HUES6 (cell line): ENCODE data around the gene ABCA4.

Experiments used
- H3K27ac ChIP-seq: 2 replicates; pipeline ENCODE4 v1.7.0; 2013; ENCODE audit warnings: low read depth, mild to moderate bottlenecking, low read length, inconsistent platforms
- H3K27me3 ChIP-seq: 2 replicates; pipeline ENCODE4 v1.6.1; 2013; ENCODE audit warnings: low read length; ENCODE audit not compliant: control insufficient read depth, insufficient read depth
- H3K36me3 ChIP-seq: 2 replicates; pipeline ENCODE4 v1.6.1; 2013; ENCODE audit warnings: low read length; ENCODE audit not compliant: control insufficient read depth, insufficient read depth
- H3K4me1 ChIP-seq: 2 replicates; pipeline ENCODE4 v1.6.1; 2013; ENCODE audit warnings: low read length; ENCODE audit not compliant: control insufficient read depth, insufficient read depth
- H3K4me3 ChIP-seq: 2 replicates; pipeline ENCODE4 v1.5.1; 2013; ENCODE audit warnings: low read depth, low read length
- H3K9ac ChIP-seq: one replicate; pipeline ENCODE4 v1.6.1; 2013; ENCODE audit warnings: mild to moderate bottlenecking, low read length
- H3K9me3 ChIP-seq: 2 replicates; pipeline ENCODE4 v1.6.1; 2013; ENCODE audit warnings: low read depth, low read length; ENCODE audit not compliant: control insufficient read depth, insufficient read depth

The ABCA4 gene

GRCh38 chr1:93969371-93969770, 151.6 kb downstream of the ABCA4 start:
- Histone ChIP-seq H3K9ac (no peak overlapping the region), H3K36me3 (no peaks in the 10 kb centered on the region), H3K27me3 (no peaks in the 10 kb centered on the region), H3K4me3 (no peak overlapping the region), H3K27ac (no peak overlapping the region), H3K9me3 (no peaks in the 10 kb centered on the region), H3K4me1 (0 out of 2 replicates have a peak, but pooled peaks cover 4% of the 10 kb centered on the region)

- no peaks in the 10 kb centered on the region for H3K9me3 ChIP-seq
- H3K27ac ChIP-seq = no peak overlapping the region
- H3K36me3 ChIP-seq = no peaks in the 10 kb centered on the region
- no peaks in the 10 kb centered on the region for H3K27me3 ChIP-seq
- no peak overlapping the region for H3K4me3 ChIP-seq
- peaks cover 8% of the 10 kb centered on the region; the same call in 1 of the 2 replicates for H3K4me1 ChIP-seq
- no peak overlapping the region for H3K9ac ChIP-seq
Measured at GRCh38 chr1:93967306-93967705, 153.6 kb downstream of the ABCA4 start.

- no peak overlapping the region for H3K9ac ChIP-seq
- H3K27me3 ChIP-seq = no peaks in the 10 kb centered on the region
- H3K27ac ChIP-seq = no peak overlapping the region
- H3K36me3 ChIP-seq = no peaks in the 10 kb centered on the region
- no peaks in the 10 kb centered on the region for H3K9me3 ChIP-seq
- H3K4me3 ChIP-seq = no peak overlapping the region
- H3K4me1 ChIP-seq = peaks cover 8% of the 10 kb centered on the region; the same call in 1 of the 2 replicates
Measured at GRCh38 chr1:93965888-93966287, 155.1 kb downstream of the ABCA4 start.

- H3K4me3 ChIP-seq = no peak overlapping the region
- peaks cover 8% of the 10 kb centered on the region; the same call in 1 of the 2 replicates for H3K4me1 ChIP-seq
- H3K27me3 ChIP-seq = no peaks in the 10 kb centered on the region
- no peaks in the 10 kb centered on the region for H3K9me3 ChIP-seq
- no peaks in the 10 kb centered on the region for H3K36me3 ChIP-seq
- no peak overlapping the region for H3K9ac ChIP-seq
- H3K27ac ChIP-seq = no peak overlapping the region
Measured at GRCh38 chr1:93965256-93965655, 155.7 kb downstream of the ABCA4 start.

- no peak overlapping the region for H3K4me3 ChIP-seq
- H3K36me3 ChIP-seq = no peaks in the 10 kb centered on the region
- no peaks in the 10 kb centered on the region for H3K27me3 ChIP-seq
- no peak overlapping the region for H3K9ac ChIP-seq
- H3K27ac ChIP-seq = no peak overlapping the region
- no peaks in the 10 kb centered on the region for H3K9me3 ChIP-seq
- H3K4me1 ChIP-seq = peaks cover 8% of the 10 kb centered on the region; the same call in 1 of the 2 replicates
Measured at GRCh38 chr1:93964777-93965200, 156.2 kb downstream of the ABCA4 start.

- no peaks in the 10 kb centered on the region for H3K9me3 ChIP-seq
- H3K36me3 ChIP-seq = no peaks in the 10 kb centered on the region
- no peak overlapping the region for H3K9ac ChIP-seq
- no peak overlapping the region for H3K27ac ChIP-seq
- no peak overlapping the region for H3K4me3 ChIP-seq
- H3K4me1 ChIP-seq = peaks cover 8% of the 10 kb centered on the region; the same call in 1 of the 2 replicates
- H3K27me3 ChIP-seq = no peaks in the 10 kb centered on the region
Measured at GRCh38 chr1:93964096-93964776, 156.7 kb downstream of the ABCA4 start.

- peaks cover 8% of the 10 kb centered on the region; the same call in 1 of the 2 replicates for H3K4me1 ChIP-seq
- H3K9me3 ChIP-seq = no peaks in the 10 kb centered on the region
- H3K36me3 ChIP-seq = no peaks in the 10 kb centered on the region
- no peak overlapping the region for H3K9ac ChIP-seq
- no peak overlapping the region for H3K27ac ChIP-seq
- H3K27me3 ChIP-seq = no peaks in the 10 kb centered on the region
- H3K4me3 ChIP-seq = no peak overlapping the region
Measured at GRCh38 chr1:93963585-93963984, 157.4 kb downstream of the ABCA4 start.

DNA sequence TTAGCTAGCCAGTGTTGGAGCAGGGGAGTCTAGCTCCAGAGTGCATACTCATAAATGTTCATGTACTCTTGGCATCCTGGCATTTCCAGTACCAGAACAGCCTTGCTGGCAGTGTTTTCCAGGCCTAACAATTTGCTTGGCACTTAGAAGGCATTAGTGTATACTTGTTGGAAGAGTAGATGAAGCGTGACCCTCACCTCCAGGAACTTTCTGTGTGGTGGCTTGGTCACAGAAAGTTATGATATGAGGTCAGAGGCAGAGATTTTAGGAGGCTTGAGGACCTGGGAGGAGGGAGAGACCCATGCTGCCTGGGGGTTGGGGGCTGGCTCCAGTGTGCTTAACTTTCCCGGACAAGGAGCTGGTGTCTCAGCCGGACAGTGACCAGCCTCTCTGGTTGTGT, 159.0 kb downstream of the ABCA4 start:
- H3K4me1 ChIP-seq = peaks cover 5% of the 10 kb centered on the region; the same call in 1 of the 2 replicates
- H3K27me3 ChIP-seq = peaks cover 3% of the 10 kb centered on the region; the same call in 1 of the 2 replicates
- H3K9ac ChIP-seq = no peak overlapping the region
- no peak overlapping the region for H3K27ac ChIP-seq
- no peak overlapping the region for H3K4me3 ChIP-seq
- no peaks in the 10 kb centered on the region for H3K36me3 ChIP-seq
- H3K9me3 ChIP-seq = no peaks in the 10 kb centered on the region; the same call in 1 of the 2 replicates

DNA sequence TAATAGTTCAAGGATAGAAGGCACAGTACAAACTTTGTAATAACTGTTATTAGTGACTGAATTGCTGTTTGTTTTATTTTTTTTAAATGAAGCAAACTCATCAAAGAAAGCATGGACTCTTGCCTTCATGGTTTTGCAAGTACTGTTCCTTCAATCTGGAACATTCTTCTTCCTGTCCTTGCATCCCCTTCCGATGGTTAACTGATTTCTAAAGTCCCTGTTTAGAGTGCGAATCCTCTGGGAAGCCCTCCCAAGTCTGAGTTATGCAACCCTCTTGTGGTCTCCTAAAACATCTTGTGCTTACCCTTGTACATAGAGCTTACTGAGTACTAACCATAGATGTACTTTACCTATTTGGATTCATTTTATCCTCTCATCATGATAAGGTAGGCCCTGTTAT, 159.5 kb downstream of the ABCA4 start:
- Histone ChIP-seq H3K27me3 (peaks cover 3% of the 10 kb centered on the region; the same call in 1 of the 2 replicates), H3K27ac (no peak overlapping the region)

DNA sequence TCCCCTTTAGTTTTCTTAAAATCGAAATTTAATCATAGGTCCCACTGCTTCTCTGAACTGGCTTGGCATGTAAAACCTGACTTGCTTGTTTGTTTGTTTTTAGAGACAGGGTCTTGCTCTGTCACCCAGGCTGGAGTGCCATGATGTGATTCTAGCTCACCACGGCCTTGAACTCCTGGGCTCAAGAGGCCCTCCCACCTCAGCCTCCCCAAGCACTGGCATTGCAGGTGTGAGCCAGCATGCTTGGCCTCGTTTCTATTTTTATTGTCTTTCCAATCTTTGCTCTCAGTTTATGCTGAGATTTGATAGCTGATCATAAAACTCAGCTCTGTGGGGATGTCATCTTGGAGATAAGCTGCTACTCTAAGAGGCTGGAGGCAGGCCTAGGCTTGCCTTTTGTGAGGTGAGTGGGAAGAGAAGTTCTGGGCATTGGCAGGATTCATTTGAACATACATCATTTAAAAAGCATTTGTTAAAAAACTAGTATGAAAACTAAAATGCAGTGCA, 160.3 kb downstream of the ABCA4 start:
- Histone ChIP-seq H3K36me3 (no peaks in the 10 kb centered on the region), H3K27ac (no peak overlapping the region), H3K4me1 (peaks cover 5% of the 10 kb centered on the region; the same call in 1 of the 2 replicates), H3K9ac (no peak overlapping the region), H3K4me3 (no peak overlapping the region), H3K9me3 (peaks cover 8% of the 10 kb centered on the region; the same call in 1 of the 2 replicates), H3K27me3 (peaks cover 3% of the 10 kb centered on the region; the same call in 1 of the 2 replicates)

More for the DNA sequence above, 159.5 kb downstream of the ABCA4 start:
- Histone ChIP-seq H3K36me3 (no peaks in the 10 kb centered on the region), H3K9me3 (peaks cover 4% of the 10 kb centered on the region; the same call in 1 of the 2 replicates), H3K9ac (no peak overlapping the region), H3K4me1 (peaks cover 5% of the 10 kb centered on the region; the same call in 1 of the 2 replicates), H3K4me3 (no peak overlapping the region)

DNA sequence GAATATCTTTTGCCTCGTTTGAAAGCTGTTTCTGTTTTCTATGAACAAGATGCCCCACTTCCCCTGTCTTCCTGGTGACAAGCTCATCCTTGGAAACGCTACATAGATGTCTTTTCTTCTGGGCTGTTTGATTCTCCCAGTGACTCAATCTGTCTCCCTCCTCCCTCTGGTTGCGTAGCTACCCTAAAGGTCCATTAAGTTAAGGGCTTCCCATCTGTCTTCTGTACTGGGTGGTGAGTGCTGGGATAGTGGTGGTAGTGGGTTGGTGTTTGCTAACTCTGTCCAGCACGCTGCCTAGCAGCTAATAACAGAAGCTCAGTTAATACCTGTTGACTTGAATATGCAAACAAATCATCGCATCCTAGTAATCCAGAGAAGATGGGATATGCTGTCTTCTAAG, 161.5 kb downstream of the ABCA4 start:
- Histone ChIP-seq H3K4me1 (peaks cover 5% of the 10 kb centered on the region; the same call in 1 of the 2 replicates), H3K27ac (no peak overlapping the region), H3K36me3 (no peaks in the 10 kb centered on the region), H3K4me3 (no peak overlapping the region), H3K9me3 (peaks cover 15% of the 10 kb centered on the region; the same call in 1 of the 2 replicates), H3K27me3 (peaks cover 3% of the 10 kb centered on the region; the same call in 1 of the 2 replicates), H3K9ac (no peak overlapping the region)
